Measurements from ENCODE around the gene CES1.
"Not testable (repeated sequence)": the region's sequence is repeated elsewhere in the genome, so short reads cannot be mapped to it uniquely, and the experiment has no call there.

- not testable (repeated sequence) for TF ChIP-seq CTCF (conservative IDR thresholded peaks at IDR 0.05 in 1 of 2, IDR thresholded peaks at IDR 0.05 in 1 of 2; ENCODE audit: low read depth in 1 of 2, low read length in 2 of 2); EZH2 (IDR thresholded peaks at IDR 0.05; ENCODE audit: low read length, missing control alignments)
Measured at GRCh38 chr16:55782091-55782792, 50.7 kb downstream of the CES1 start.

All from fibroblast of lung (primary cell).